ENCODE results near the gene HSPA1B. TPM values are rescaled to one million over a fixed set of nuclear protein-coding genes. Genes with fewer than 3 reads are reported as not detected.
"Not testable (repeated sequence)": the region's sequence is repeated elsewhere in the genome, so short reads cannot be mapped to it uniquely, and the experiment has no call there.

HSPA1B gene
- total and polyA plus RNA-seq, 7 donors, result 19.4 to 721 (median 199) TPM

- Histone ChIP-seq H3K27me3 (ENCODE audit: insufficient read depth in 3 of 3, low read length in 2 of 3) (no peaks in the 10 kb centered on the region), H3K4me1 (peaks cover 13% of the 10 kb centered on the region), H3K36me3 (ENCODE audit: insufficient read depth in 1 of 2, low read depth in 1 of 2) (peaks cover 0 to 35% of the 10 kb centered on the region in 2 donors), H3K27ac (peak within 1 kb of the TSS; percentile 86), H3K9me3 (no peaks in the 10 kb centered on the region), H3K4me3 (peak within 1 kb of the TSS; percentile 68)
- TF ChIP-seq CTCF (IDR thresholded peaks at IDR 0.05), result peak; percentile 19
- WGBS, 3 donors, result 0 to 1% (median 0%) methylated on average over 49 to 51 of the region's 51 CpGs
- peak; percentile 98 to 99 for DNase-seq
- intact Hi-C loops (cut with DNase I), result no loop called here
- ATAC-seq, result peak; percentile 98 to 99 (median 98)
These were observed 20.9 kb upstream of the HSPA1B start, which contains the start of gene LSM2 for GRCh38 chr6:31806470-31807272. Gene LSM2, minus strand, starts transcription at chr6:31806966. Its CDS starts 209 bp downstream, at chr6:31806757.

GRCh38 chr6:31808599-31808998 is 18.9 kb upstream of the HSPA1B start:
- H3K36me3 ChIP-seq (ENCODE audit: insufficient read depth in 1 of 2, low read depth in 1 of 2), result peaks cover 0 to 17% of the 10 kb centered on the region in 2 donors
- 90% methylated on average over 10 of the region's 10 CpGs for WGBS, 3 donors
- H3K4me3 ChIP-seq; DNase-seq; intact Hi-C loops (cut with DNase I); ATAC-seq; H3K9me3 ChIP-seq; H3K27me3 ChIP-seq (ENCODE audit: insufficient read depth in 3 of 3, low read length in 2 of 3); H3K27ac ChIP-seq: not testable (repeated sequence)
- H3K4me1 ChIP-seq, result peaks cover 21% of the 10 kb centered on the region

GRCh38 chr6:31811645-31812044 is 15.9 kb upstream of the HSPA1B start:
- no peak for TF ChIP-seq CTCF (IDR thresholded peaks at IDR 0.05)
- H3K36me3 ChIP-seq (ENCODE audit: insufficient read depth in 1 of 2, low read depth in 1 of 2), result peaks cover 0 to 8% of the 10 kb centered on the region in 2 donors
- WGBS, 3 donors, result 92 to 94% (median 93%) methylated on average over 12 of the region's 12 CpGs
- H3K9me3 ChIP-seq, result no peaks in the 10 kb centered on the region
- intact Hi-C loops (cut with DNase I), result loop anchor here in 1 of 2 donors (10.0 kb wide), 1 partner anchor 1163 kb away; no protein-coding TSS in a partner anchor
- H3K4me3 ChIP-seq, result no peak overlapping the region
- H3K4me1 ChIP-seq, result peaks cover 17% of the 10 kb centered on the region
- H3K27ac ChIP-seq, result no peak overlapping the region
- ATAC-seq (no peak), DNase-seq (no peak)
- no peaks in the 10 kb centered on the region for H3K27me3 ChIP-seq (ENCODE audit: insufficient read depth in 3 of 3, low read length in 2 of 3)

- Histone ChIP-seq H3K4me3 (peak overlapping the region; percentile 76), H3K4me1 (peaks cover 14% of the 10 kb centered on the region), H3K36me3 (ENCODE audit: insufficient read depth in 1 of 2, low read depth in 1 of 2) (peaks cover 0 to 8% of the 10 kb centered on the region in 2 donors), H3K27me3 (ENCODE audit: insufficient read depth in 3 of 3, low read length in 2 of 3) (no peaks in the 10 kb centered on the region), H3K9me3 (no peaks in the 10 kb centered on the region), H3K27ac (peak overlapping the region; percentile 88)
- no peak for TF ChIP-seq CTCF (IDR thresholded peaks at IDR 0.05)
- ATAC-seq (no peak), DNase-seq (no peak)
- 96 to 99% (median 97%) methylated on average over 7 of the region's 7 CpGs for WGBS, 3 donors
- intact Hi-C loops (cut with DNase I), result loop anchor here in 1 of 2 donors (10.0 kb wide), 1 partner anchor 1161 kb away; no protein-coding TSS in a partner anchor
These were observed 14.1 kb upstream of the HSPA1B start for GRCh38 chr6:31813465-31813849.

GRCh38 chr6:31814677-31815024 is 12.9 kb upstream of the HSPA1B start:
- 0% methylated on average over 13 of the region's 13 CpGs for WGBS, 3 donors
- peaks cover 21% of the 10 kb centered on the region for H3K4me1 ChIP-seq
- H3K36me3 ChIP-seq (ENCODE audit: insufficient read depth in 1 of 2, low read depth in 1 of 2), result peaks cover 0 to 7% of the 10 kb centered on the region in 2 donors
- peak overlapping the region; percentile 76 for H3K4me3 ChIP-seq
- no peaks in the 10 kb centered on the region for H3K9me3 ChIP-seq
- ATAC-seq (peak; percentile 74 to 82 (median 78)), DNase-seq (peak; percentile 95 to 97)
- TF ChIP-seq CTCF (IDR thresholded peaks at IDR 0.05), result no peak
- no peaks in the 10 kb centered on the region for H3K27me3 ChIP-seq (ENCODE audit: insufficient read depth in 3 of 3, low read length in 2 of 3)
- intact Hi-C loops (cut with DNase I), result loop anchor here in 1 of 2 donors (10.0 kb wide), 1 partner anchor 1160 kb away; no protein-coding TSS in a partner anchor
- H3K27ac ChIP-seq, result peak overlapping the region; percentile 88

Data from psoas muscle (tissue), 8 donors.